Nephron progenitor cell (in vitro differentiated cells): ENCODE data around the gene CFHR5.
A peak's percentile ranks its signal among the peaks of the same experiment; 100 is the strongest.
"Not testable (repeated sequence)": the region's sequence is repeated elsewhere in the genome, so short reads cannot be mapped to it uniquely, and the experiment has no call there.

ENCODE experiments used
- DNase-seq: peaks from one replicate; pipeline ENCODE4 v3.0.0; 2021
- H3K27ac Mint-ChIP-seq: 2 replicates; pipeline ENCODE4 v1.8.0; 2021; ENCODE audit warnings: mild to moderate bottlenecking, moderate library complexity, mixed read lengths
- H3K27me3 Mint-ChIP-seq: 2 replicates; pipeline ENCODE4 v1.8.0; 2021; ENCODE audit warnings: mild to moderate bottlenecking, low read depth, mixed read lengths; ENCODE audit not compliant: poor library complexity
- H3K36me3 Mint-ChIP-seq: 2 replicates; pipeline ENCODE4 v1.8.0; 2021; ENCODE audit warnings: low read depth, mixed read lengths
- H3K4me1 Mint-ChIP-seq: 2 replicates; pipeline ENCODE4 v1.8.0; 2021; ENCODE audit warnings: mixed read lengths
- H3K4me3 Mint-ChIP-seq: 2 replicates; pipeline ENCODE4 v1.8.0; 2021; ENCODE audit warnings: mild to moderate bottlenecking, moderate library complexity, mixed read lengths
- H3K9me3 Mint-ChIP-seq: 2 replicates; pipeline ENCODE4 v1.8.0; 2021; ENCODE audit warnings: mild to moderate bottlenecking, moderate library complexity, mixed read lengths
- TF ChIP-seq, protein P1 (sequence below): fragments of 200-600 bp; sonication (generic); IDR thresholded peaks from 2 replicates; pipeline ENCODE4 v1.5.0; 2021; ENCODE audit warnings: antibody characterized with exemption

The CFHR5 gene

DNA sequence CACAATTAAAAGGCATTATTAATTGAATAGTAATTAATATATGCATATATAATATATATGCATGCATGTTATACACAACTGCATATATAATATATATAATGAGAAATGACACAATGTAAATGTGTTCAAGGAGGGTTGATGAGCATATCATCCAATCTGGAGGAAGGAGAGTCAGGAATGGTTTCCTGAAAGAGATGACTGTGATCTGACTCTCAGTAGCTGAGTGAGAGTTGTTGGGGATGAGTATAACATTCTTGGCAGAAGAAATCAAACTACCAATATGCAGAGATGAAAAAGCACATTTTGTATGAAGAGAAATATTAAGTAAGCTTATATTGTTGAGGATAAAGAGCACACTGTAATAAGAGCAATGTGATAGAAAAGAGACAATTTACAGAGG is 52.4 kb downstream of the CFHR5 start:
- Mint-ChIP-seq H3K36me3 (no peaks in the 10 kb centered on the region), H3K9me3 (no peaks in the 10 kb centered on the region)

DNA sequence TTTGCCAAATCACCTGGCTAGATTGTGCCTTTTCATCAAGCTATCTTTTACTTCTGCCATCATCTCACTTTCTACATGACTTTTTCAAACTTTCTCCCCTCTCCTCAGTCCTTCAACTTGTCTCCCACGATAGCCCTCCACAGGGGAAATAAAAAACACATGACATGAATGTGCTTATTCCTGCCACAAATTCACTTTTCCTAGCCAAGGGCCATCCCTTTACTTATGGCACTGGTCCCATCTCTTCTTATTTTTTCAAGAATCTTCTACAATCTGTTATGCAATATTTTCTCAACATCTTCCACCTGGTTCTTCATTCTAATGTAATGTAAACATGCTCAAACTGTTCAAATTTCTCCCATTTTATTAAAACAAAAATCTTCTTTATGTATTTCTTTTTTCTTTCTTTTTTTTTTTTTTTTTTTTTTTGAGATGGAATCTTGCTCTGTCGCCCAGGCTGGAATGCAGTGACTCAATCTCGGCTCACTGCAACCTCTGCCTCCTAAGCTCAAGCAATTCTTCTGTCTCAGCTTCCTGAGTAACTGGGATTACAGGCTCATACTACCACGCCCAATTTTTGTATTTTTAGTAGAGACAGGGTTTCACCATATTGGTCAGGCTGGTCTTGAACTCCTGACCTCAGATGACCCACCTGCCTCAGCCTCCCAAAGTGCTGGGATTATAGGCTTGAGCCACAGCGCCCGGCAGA is 57.4 kb downstream of the CFHR5 start:
- DNase-seq, H3K36me3 Mint-ChIP-seq, H3K4me1 Mint-ChIP-seq, H3K4me3 Mint-ChIP-seq, H3K27me3 Mint-ChIP-seq, H3K27ac Mint-ChIP-seq, H3K9me3 Mint-ChIP-seq: not testable (repeated sequence)

More for the DNA sequence above, 52.4 kb downstream of the CFHR5 start:
- no peaks in the 10 kb centered on the region for H3K27me3 Mint-ChIP-seq
- H3K27ac Mint-ChIP-seq: no peak overlapping the region
- DNase-seq: no peak
- H3K4me1 Mint-ChIP-seq: no peaks in the 10 kb centered on the region
- no peak overlapping the region for H3K4me3 Mint-ChIP-seq
- TF ChIP-seq, protein P1, sequence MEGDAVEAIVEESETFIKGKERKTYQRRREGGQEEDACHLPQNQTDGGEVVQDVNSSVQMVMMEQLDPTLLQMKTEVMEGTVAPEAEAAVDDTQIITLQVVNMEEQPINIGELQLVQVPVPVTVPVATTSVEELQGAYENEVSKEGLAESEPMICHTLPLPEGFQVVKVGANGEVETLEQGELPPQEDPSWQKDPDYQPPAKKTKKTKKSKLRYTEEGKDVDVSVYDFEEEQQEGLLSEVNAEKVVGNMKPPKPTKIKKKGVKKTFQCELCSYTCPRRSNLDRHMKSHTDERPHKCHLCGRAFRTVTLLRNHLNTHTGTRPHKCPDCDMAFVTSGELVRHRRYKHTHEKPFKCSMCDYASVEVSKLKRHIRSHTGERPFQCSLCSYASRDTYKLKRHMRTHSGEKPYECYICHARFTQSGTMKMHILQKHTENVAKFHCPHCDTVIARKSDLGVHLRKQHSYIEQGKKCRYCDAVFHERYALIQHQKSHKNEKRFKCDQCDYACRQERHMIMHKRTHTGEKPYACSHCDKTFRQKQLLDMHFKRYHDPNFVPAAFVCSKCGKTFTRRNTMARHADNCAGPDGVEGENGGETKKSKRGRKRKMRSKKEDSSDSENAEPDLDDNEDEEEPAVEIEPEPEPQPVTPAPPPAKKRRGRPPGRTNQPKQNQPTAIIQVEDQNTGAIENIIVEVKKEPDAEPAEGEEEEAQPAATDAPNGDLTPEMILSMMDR: no peak

DNA sequence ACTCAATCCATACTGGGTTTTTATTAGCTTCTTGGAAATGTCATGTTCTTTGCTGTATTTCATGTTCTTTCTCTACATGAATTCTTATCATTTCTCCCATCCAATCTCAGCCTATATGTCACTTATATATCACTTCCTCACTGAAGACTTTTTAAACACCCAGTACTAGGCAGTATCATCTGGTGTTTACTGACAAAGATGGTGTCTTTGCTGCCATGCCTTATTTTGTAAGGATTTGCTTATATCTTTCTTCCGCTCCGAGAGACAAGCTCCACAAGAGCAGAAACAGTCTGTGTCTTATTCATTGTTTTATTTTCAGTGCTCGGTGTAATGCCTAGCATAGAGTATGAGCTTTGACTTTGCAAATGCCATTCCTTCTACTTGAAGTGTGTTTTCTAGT is 59.5 kb downstream of the CFHR5 start:
- TF ChIP-seq, protein P1: no peak
- DNase-seq: no peak
- no peaks in the 10 kb centered on the region for H3K4me1 Mint-ChIP-seq
- peak overlapping the region; percentile 0 for H3K27ac Mint-ChIP-seq
- no peaks in the 10 kb centered on the region for H3K36me3 Mint-ChIP-seq
- H3K9me3 Mint-ChIP-seq: no peaks in the 10 kb centered on the region
- no peak overlapping the region for H3K4me3 Mint-ChIP-seq
- H3K27me3 Mint-ChIP-seq: no peaks in the 10 kb centered on the region

DNA sequence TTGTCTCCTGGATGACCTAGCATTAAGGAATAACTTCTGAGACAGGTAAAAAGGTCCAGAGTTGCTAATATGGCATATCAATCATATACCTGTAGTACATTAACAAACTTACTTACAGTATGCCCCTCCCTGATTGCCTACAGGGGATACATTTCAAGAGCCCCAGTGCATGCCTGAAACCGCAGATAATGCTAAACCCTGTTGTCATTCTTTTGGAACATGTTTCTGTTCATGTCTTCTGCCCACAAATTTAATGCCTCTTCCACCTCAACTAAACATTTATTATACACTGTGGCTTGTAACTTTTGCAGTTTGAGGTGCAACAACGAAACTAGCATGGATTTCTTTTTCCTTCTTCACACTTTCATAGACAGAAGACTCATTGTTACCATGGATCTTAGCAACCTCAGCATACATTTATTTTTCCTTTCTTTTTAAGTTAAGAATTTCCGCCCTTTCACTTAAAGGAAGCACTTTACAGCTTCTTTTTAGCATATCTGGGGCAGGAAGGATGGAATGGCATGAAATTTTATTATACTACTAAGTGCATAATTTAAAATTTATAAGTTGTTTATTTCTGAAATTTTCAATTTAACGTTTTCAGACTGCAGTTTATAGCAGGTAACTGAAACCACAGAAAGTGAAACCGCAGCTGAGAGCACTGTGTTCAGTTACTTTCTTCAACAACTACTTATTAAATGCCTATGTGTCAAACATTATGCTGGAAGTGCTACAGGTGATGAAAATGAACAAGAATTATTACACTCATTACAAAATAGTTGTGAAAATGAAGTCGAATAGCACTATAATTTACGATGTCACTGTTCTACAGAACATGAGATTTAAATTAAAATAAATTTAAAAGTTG is 64.4 kb downstream of the CFHR5 start:
- no peak for DNase-seq
- H3K4me3 Mint-ChIP-seq: no peak overlapping the region
- H3K27me3 Mint-ChIP-seq: peaks cover 4% of the 10 kb centered on the region
- H3K36me3 Mint-ChIP-seq: no peaks in the 10 kb centered on the region
- H3K9me3 Mint-ChIP-seq: no peaks in the 10 kb centered on the region
- H3K4me1 Mint-ChIP-seq: no peaks in the 10 kb centered on the region
- TF ChIP-seq, protein P1: no peak
- H3K27ac Mint-ChIP-seq: no peak overlapping the region

DNA sequence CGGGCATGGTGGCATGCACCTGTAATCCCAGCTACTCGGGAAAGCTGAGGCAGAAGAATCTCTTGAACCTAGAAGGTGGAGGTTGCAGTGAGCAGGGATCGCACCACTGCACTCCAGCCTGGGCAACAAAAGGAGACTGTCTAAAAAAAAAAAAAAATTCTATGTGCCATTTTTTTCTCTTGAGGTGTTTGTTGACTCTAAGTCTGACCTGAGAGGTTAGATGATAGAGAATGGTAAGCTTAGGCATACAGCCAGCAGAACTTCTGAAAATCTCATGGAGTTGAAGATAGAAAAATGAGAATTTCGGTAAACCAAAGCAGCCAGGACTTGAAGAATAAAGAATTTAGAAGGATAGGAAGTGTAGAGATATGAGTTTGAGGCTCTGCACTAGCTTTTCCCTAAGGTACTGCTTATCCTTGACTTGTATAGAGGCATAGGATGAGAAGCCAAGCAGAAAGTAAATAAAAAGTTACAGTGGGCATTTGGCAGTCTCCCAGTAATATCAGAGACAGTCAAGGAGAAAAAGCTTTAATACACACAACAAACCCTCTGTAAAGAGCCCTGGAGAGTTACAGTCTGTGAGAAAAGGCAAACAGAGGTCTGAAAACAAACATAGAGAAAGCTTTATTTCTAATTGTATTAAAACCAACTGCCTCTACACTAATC is 65.5 kb downstream of the CFHR5 start:
- no peaks in the 10 kb centered on the region for H3K36me3 Mint-ChIP-seq
- no peaks in the 10 kb centered on the region for H3K4me1 Mint-ChIP-seq
- peaks cover 4% of the 10 kb centered on the region for H3K27me3 Mint-ChIP-seq
- TF ChIP-seq, protein P1: no peak
- no peak overlapping the region for H3K4me3 Mint-ChIP-seq
- DNase-seq: no peak
- no peaks in the 10 kb centered on the region for H3K9me3 Mint-ChIP-seq
- H3K27ac Mint-ChIP-seq: no peak overlapping the region

DNA sequence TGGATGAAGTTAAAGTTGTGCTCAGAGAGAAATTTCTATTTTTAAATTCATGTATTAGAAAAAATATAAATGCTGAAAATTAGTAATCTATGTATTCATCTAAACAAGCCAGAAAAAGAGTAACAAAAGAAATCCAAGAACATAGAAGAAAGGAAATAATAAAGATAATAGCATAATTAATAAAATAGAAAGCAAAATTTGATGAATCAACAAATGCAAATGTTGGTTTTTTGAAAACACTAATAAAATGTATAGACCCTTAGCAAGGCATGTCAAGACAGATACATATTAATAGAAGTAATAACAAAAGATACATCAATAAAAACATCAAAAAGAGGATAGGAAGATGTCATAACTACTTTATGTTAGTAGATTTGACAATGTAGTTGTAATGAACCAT is 71.7 kb downstream of the CFHR5 start:
- H3K9me3 Mint-ChIP-seq: no peaks in the 10 kb centered on the region
- peaks cover 4% of the 10 kb centered on the region for H3K27me3 Mint-ChIP-seq
- no peak overlapping the region for H3K27ac Mint-ChIP-seq
- H3K4me3 Mint-ChIP-seq: no peak overlapping the region
- no peaks in the 10 kb centered on the region for H3K4me1 Mint-ChIP-seq
- no peaks in the 10 kb centered on the region for H3K36me3 Mint-ChIP-seq
- no peak for DNase-seq
- TF ChIP-seq, protein P1: no peak
